Head of caudate nucleus (tissue), 42 donors: ENCODE measurements around the gene VPS13C.
"Not testable (repeated sequence)": the region's sequence is repeated elsewhere in the genome, so short reads cannot be mapped to it uniquely, and the experiment has no call there.

Experiments
- DNase-seq, 42 donors: peaks; one replicate each; pipeline versions ENCODE4 v3.0.0 to v3.0.0-alpha.2; 2020 to 2021; ENCODE audit warnings: mixed read lengths in 7 of 42
- intact Hi-C: fragments of 100-400 bp; cut with DNase I; formaldehyde crosslinking; loops from one replicate; pipeline ENCODE4 v1.15.0; 2022

Gene VPS13C

DNA sequence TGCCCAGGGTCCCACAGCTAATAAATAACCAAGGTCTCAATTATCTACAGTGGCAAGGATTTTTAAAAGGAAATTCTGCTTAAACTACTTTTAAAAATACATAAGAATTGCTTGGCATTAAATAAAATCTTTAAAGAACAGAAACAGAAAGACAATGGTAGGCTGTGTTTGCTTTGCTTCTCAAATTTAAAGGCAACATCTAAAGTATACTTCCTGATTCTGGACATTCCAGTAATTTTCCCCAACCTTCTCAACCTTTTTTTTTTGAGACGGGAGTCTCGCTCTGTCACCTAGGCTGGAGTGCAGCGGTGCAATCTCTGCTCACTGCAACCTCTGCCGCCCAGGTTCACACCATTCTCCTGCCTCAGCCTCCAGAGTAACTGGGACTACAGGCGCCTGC is 5.3 kb downstream of the VPS13C start:
- intact Hi-C loops: no loop called here
- no peak for DNase-seq

DNA sequence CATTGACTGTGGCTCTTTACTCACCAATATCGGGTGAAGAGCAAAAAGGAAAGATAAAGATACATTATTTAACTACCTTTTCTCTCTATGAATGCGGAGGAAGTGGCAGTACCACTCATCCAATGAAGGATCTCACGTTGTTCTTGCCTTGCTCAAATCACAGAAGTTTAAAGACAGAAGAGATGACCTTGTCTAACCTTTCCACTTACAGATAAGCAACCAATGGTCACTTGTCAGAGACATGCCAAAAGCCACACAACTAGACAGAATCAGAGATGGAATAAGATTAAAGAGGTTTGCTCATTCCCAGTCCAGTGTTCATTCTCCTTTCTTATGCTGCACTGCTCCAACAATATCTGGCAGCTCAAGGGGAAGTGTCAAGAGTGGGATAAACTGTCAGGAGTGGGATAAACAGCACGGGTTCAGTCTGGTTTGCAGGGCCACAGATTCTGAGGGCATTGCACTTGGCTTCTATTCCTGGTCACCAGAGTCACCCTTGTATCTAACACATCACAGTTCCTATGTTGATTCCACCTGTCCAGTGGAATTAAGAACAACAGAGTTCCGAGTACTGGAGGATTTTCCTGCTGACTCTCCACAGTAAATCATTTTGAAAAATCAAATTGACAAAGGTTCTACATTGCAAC is 6.7 kb downstream of the VPS13C start:
- no peak for DNase-seq
- intact Hi-C loops: no loop called here

DNA sequence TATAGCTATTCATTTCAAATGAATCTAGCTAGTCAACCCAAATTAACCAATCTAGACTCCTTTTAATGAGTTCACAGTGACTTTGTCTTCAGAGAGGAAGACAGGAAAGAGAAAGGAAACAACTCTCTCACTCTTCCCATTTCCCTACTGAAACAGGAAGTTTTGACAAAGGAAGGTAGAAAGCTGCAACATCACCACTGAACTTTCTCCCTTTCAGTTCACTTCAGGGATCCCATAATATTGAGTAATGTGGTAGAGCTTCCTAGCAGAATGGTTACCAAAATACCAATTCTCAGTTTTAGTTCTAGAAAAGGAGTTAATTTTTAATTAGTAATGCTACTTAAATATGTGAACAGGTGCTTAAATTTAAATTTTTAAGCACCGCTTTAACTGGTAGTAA is 7.5 kb downstream of the VPS13C start:
- DNase-seq: no peak
- intact Hi-C loops: no loop called here

DNA sequence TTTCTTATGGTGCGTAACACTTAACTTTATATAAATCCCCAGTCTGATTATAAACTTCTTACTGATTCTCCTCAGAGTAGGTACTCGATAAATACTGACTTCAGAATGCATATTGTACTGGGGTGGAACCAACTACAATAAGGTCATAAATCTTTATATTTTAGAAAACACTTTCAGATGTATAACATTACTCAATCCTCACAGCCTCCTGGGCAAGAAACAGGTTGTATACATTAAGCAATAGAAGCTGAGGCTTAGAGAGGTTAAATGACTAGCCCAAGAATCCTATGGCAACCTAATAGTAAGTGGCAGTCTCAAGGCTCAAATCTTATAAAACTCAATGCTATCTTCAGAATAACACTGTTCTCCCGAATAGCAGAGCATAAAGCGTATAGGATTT is 9.1 kb downstream of the VPS13C start:
- DNase-seq: no peak
- intact Hi-C loops: no loop called here

DNA sequence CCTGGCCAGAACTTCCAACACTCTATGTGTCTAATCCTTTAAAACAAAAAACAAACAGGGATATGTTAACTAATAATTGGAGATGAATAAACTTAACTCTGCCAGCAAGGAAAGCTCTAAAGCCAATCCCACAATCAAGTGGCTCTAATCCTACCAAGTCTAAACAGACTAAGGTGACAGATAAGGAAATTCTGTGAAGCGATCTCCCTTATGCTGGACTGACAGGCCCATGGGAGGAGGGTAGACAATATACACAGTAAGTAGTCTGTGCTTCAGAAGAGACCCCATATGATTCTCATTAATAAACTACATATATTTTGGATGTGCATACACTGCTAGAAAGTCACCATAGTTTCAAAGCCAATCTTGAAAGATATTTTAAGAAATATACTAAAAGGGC is 10.1 kb downstream of the VPS13C start:
- intact Hi-C loops: no loop called here
- no peak for DNase-seq

DNA sequence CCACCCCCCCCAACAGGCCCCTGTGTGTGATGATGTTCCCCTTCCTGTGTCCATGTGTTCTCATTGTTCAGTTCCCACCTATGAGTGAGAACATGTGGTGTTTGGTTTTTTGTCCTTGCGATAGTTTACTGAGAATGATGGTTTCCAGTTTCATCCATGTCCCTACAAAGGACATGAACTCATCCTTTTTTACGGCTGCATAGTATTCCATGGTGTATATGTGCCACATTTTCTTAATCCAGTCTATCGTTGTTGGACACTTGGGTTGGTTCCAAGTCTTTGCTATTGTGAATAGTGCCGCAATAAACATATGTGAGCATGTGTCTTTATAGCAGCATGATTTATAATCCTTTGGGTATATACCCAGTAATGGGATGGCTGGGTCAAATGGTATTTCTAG is 12.0 kb downstream of the VPS13C start:
- intact Hi-C loops, DNase-seq: not testable (repeated sequence)

DNA sequence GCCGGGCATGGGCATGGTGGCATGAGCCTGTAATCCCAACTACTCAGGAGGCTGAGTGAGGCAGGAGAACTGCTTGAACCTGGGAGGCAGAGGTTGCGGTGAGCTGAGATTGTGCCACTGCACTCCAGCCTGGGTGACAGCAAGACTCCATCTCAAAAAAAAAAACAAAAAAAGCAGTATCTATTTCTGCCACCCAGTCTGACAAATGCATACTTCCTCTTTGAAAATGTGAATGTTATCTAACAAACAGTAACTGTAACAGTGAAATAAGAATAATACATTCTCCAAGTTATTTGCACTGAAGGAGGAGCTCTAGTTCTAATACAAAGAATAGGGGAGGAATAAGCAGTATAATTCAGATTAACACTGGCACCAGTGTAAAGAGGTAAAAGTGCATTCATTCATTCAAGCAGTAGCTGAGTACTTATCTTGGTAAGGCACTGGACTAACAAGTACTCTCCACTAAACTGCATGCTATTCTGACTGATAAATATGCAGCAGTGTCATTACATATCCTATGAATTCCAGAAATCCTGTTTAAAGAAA is 12.9 kb downstream of the VPS13C start:
- intact Hi-C loops: no loop called here
- DNase-seq: no peak

DNA sequence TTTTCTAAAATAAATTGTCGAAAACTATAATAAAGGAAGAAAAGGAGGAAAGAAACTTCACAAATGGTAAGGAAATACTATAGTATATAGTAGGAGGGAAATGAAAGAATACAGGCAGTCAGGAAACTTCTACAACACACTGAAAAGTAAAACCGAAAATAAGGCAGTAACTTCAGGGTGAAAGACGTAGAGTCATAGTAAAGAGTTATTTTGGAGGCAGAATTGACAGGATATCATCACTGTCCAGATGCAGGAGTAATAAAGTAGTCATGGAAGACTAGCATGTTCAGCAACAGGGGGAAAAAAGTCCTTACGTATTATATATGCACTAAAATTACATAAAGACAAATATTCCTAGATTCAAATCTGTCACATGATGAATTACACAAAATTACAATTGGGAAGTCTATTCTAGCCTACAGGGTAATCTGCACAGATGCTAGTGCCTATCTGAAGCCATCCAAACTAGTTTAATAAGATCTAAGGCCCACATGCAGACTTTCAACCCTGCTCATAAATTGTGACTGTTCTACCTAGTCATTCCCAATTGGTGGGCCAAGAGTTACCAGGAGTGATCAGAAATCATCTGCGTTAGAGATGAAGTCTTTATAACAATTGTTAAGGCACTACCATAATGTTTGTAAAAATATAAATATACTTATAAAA is 14.0 kb downstream of the VPS13C start:
- intact Hi-C loops: no loop called here
- DNase-seq: no peak

DNA sequence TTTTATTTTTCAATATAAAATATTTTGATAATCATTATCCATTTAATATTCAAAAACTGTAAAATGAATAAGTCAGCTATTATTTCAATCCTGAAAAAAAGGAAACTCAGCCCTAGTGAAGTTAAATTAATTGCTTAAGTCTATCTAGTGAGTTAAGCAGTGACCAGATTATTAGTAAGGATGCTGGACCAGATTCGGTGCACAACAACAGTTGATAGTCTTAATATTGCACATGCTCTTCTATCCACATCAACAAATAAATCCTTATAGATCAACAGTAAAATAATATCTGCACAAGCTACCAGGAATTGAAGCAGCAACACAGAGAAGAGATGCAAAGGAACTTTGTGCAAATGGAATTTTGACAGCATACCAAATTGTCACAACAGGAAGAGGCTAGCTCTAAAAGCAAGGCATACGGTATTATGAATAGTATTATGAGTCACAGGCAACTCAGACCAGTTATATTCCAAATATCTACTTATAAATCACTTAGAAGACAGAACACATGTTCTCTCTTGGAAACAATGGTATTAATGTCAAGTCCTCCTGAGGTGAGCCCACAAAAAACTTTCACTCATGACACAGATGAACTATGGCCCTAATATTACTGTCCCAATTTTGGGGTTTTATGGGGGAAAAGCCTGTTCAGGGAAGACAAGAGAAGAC is 24.9 kb downstream of the VPS13C start:
- no peak for DNase-seq
- intact Hi-C loops: no loop called here

DNA sequence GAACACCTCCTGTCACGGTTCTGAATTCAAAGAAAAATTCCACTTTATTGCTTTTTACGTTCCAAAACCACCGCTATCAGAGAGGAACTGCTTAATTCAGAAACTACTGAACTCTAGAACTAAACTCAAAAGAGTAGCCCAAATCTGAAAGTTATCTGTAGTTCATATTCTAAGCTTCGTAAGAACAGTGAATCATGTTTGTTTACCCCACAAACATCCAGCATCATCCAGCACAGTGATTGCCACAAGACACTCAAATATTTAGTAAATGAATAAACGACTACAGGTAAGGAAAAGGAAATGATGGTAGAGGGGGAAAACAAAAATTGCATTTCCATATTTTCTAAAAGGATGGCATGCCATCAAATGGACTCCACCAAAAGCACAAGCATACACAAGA is 32.3 kb downstream of the VPS13C start:
- intact Hi-C loops: no loop called here
- DNase-seq: no peak

DNA sequence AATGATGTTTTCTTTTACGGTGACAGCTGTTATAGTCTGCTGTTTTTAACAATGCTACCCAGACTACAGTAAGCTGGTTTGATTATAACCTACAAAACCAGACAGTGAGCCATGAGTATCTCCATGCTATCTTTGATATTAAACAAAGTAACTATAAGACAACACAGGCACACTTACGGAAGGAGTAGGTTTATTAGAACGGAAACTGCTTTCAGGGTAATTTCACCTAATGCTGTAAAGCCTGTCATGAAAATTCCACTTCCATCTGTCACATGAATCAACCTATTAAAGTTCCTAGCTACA is 33.0 kb downstream of the VPS13C start:
- intact Hi-C loops: no loop called here
- no peak for DNase-seq

DNA sequence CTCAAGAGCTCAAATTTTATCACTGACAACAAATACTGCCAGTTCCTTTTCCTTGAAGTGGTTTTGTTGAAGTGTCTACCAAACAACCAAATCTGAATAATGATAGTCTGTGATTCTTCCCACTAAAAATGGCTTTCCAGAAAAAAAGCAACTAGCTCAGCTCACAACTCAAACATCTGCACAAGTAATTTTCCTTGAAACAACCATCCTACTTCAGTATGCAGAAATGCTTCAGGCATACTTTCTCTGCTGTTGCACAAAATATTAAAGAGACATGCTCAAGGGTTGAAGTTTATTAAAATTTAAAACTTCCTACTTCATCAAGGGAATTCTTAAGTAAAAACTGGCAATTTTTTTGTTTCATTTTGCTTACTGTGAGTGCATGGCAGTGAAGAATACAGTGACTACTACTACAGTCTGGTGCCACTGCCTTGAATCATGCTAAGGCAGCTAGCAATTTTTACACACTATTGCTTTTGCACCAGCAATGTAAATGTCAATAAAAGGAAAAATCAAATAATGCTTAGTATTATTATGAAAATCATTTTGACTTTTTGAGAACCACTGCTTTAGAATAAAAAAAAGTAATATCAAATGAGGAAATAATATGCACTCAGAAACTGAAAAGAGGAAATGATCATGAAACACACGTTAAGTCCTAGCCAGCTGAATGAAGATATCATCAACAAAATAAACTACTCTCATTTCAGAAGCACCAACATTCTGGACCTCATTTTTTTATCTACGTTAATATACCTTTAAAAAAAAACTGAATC is 33.6 kb downstream of the VPS13C start:
- DNase-seq: no peak
- intact Hi-C loops: no loop called here

DNA sequence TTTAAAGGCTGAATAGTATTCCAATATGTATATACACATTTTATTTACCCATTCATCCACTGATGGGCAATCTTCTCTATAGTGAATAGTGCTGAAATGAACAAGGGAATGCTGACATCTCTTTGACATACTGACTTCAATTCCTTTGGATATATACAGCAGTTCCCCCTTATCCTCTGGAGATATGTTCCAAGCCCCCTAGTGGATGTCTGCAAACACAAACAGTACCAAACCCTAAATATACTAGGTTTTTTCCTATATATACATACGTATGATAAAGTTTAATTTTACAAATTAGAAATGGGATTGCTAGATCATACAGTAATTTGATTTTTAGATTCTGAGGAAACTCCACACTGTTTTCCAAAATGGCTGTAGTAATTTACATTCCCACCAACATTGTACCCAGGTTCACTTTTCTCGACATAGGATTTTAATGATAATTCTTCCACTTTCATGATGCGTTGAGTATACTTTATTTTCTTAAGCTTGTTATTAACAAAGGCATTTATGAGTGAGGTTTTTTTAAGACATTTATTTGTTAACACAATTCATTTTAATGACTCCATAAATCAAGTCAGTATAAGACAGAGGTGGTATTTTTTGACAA is 38.2 kb downstream of the VPS13C start:
- no peak for DNase-seq
- intact Hi-C loops: no loop called here

DNA sequence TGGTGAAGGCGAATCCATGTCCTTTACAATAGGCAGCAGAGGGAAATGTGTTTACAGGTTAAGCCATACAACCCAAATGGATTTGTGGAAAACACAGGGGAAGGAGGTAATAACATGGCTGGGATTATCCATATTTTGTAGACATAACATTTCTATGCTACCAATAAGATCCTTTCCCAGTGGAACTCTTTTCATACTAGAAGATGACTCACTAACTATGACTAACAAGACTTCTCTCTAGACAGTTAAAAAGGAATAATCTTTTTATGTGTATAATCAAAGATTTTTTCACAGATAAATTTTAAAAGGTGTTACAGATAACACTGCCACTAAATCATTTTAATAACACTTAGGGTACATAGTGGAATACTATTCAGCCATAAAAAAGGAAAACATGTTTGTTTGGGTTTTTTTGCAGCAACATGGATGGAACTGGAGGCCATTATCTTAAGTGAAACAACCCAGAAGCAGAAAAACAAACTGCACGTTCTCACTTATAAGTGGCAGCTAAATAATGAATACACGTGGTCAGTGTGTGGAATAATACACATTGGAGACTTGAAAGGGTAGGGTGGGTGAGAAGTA is 39.6 kb downstream of the VPS13C start:
- intact Hi-C loops: no loop called here
- DNase-seq: no peak

DNA sequence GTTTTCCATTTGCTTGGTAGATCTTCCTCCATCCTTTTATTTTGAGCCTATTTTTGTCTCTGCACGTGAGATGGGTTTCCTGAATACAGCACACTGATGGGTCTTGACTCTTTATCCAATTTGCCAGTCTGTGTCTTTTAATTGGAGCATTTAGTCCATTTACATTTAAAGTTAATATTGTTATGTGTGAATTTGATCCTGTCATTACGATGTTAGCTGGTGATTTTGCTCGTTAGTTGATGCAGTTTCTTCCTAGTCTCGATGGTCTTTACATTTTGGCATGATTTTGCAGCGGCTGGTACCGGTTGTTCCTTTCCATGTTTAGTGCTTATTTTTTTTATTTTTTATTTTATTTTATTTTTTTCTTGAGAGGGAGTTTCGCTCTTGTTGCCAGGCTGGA is 54.9 kb downstream of the VPS13C start:
- intact Hi-C loops, DNase-seq: not testable (repeated sequence)

DNA sequence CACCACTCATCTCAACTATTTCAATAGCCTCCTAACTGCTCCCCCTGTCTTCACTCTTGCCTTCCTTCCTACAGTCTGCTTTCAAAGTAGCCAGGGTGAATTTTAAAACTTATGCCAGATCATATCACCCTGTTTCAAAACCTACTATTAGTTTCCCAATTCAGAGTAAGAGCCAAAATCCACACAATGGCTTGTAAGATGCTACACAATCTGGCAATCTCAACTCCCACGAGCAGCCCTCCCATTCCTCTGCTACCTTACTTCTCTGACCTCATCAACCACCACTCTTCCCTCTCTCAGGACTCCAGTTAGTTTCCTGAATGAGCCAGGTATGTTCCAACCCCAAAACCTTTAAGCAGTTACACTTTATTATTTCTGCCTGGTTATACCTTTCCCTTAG is 62.5 kb downstream of the VPS13C start:
- DNase-seq: no peak
- intact Hi-C loops: no loop called here

DNA sequence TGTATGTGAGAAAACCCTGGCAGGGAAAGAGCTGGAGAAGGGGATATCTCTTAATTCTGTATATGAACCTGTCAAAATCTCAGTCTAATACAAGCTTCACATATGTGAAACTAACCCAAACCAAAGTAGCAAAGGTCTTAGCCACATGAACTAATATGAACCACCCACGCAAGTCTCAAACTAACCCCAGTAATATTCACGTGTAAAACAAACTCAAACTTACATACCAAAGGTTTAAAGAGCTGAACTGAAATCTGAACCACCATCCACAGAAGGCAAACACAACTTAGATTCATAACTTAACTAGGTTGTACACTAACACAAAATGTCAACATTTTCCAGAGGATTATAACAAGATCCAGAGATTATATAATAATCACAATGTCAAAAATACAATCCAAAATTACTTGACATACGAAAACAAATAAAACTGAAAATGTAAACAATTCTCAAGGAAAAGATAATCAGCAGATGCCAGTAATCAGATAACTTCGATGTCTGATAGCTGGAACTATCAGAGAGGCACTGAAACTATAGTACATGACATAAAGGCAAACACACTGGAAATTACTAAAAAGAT is 64.1 kb downstream of the VPS13C start:
- intact Hi-C loops: no loop called here
- DNase-seq: no peak

DNA sequence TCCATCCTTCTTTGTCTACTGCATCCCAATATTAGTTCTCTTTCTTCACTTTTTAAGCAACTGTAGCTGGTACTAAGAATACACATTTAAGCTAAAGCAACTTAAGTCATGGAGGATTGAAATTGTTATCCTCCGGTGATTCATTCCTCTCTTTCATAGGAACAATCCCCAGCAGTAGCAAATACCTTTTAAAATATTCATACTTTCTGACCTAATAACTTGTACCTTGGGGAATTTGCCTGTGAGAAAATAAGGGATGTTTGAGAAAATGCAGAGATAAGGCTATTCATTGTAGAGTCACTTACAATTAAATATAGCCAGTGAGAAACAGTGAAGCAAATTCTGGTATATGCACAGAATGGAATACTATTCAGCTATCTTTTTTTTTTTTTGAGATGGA is 66.0 kb downstream of the VPS13C start:
- no peak for DNase-seq

DNA sequence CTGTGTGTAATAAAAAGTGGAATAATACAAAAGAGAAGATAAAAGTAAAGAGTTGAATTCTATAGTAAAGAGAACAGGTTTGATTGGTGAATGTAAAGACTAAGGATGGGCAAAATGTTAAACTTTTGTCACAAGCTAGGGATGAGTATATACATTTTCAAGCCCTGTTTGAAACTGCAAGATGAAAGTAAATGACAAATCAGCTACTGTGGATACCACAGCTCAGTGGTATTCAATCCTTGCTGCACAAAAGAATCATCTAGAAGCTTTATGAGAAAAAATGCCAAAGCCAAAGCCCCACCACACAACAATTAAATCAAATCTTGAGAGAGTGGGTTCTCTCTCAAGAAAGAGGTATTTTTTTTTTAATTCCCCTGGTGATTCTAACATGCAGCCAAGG is 67.7 kb downstream of the VPS13C start:
- DNase-seq: no peak
- intact Hi-C loops: no loop called here

More for the DNA sequence above, 66.0 kb downstream of the VPS13C start:
- intact Hi-C loops: no loop called here
